Effector memory CD4-positive, alpha-beta T cell (primary cell): ENCODE measurements around the gene SEZ6L.

ENCODE experiments used
- DNase-seq, 3 donors: peaks; one replicate each; pipeline ENCODE4 v3.0.0-alpha.2; 2020
- H3K27ac ChIP-seq: 2 replicates; pipeline ENCODE4 v1.7.0; 2013; ENCODE audit warnings: mild to moderate bottlenecking, low read length, moderate library complexity; ENCODE audit not compliant: insufficient read depth, poor library complexity, severe bottlenecking
- H3K27me3 ChIP-seq: replicated peaks from 2 replicates; pipeline ENCODE4 v1.7.0; 2013; ENCODE audit warnings: mild to moderate bottlenecking, low read length; ENCODE audit not compliant: insufficient read depth, control insufficient read depth, poor library complexity, severe bottlenecking
- H3K36me3 ChIP-seq: 2 replicates; pipeline ENCODE4 v1.7.0; 2013; ENCODE audit warnings: mild to moderate bottlenecking, low read length, moderate library complexity; ENCODE audit not compliant: control insufficient read depth, insufficient read depth
- H3K4me1 ChIP-seq: 2 replicates; pipeline ENCODE4 v1.7.0; 2013; ENCODE audit warnings: low read length, mild to moderate bottlenecking; ENCODE audit not compliant: control insufficient read depth, insufficient read depth, poor library complexity, severe bottlenecking
- H3K4me3 ChIP-seq: 2 replicates; pipeline ENCODE4 v1.7.0; 2013; ENCODE audit warnings: low read length, low read depth, mild to moderate bottlenecking; ENCODE audit not compliant: insufficient read depth, poor library complexity, severe bottlenecking
- H3K9me3 ChIP-seq: 2 replicates; pipeline ENCODE4 v1.7.0; 2013; ENCODE audit warnings: mild to moderate bottlenecking, low read length, moderate library complexity; ENCODE audit not compliant: control insufficient read depth

SEZ6L gene

GRCh38 chr22:26235792-26236487 lies 66.7 kb downstream of the SEZ6L start:
- H3K27me3 ChIP-seq, result no peaks in the 10 kb centered on the region
- H3K9me3 ChIP-seq, result no peaks in the 10 kb centered on the region
- H3K4me3 ChIP-seq, result no peak overlapping the region
- no peak for DNase-seq
- no peak overlapping the region for H3K27ac ChIP-seq
- no peaks in the 10 kb centered on the region for H3K4me1 ChIP-seq
- no peaks in the 10 kb centered on the region for H3K36me3 ChIP-seq

GRCh38 chr22:26236991-26237390 lies 67.7 kb downstream of the SEZ6L start:
- Histone ChIP-seq H3K27me3 (no peaks in the 10 kb centered on the region), H3K9me3 (no peaks in the 10 kb centered on the region), H3K36me3 (no peaks in the 10 kb centered on the region), H3K4me1 (no peaks in the 10 kb centered on the region), H3K4me3 (no peak overlapping the region), H3K27ac (no peak overlapping the region)
- no peak for DNase-seq

GRCh38 chr22:26238596-26238995 lies 69.3 kb downstream of the SEZ6L start:
- no peak overlapping the region for H3K4me3 ChIP-seq

GRCh38 chr22:26239581-26239980 lies 70.3 kb downstream of the SEZ6L start:
- no peaks in the 10 kb centered on the region for H3K36me3 ChIP-seq
- H3K4me3 ChIP-seq, result no peak overlapping the region
- no peak for DNase-seq
- H3K4me1 ChIP-seq, result no peaks in the 10 kb centered on the region
- H3K27ac ChIP-seq, result no peak overlapping the region
- no peaks in the 10 kb centered on the region for H3K9me3 ChIP-seq
- no peaks in the 10 kb centered on the region for H3K27me3 ChIP-seq

More at GRCh38 chr22:26238596-26238995, 69.3 kb downstream of the SEZ6L start:
- Histone ChIP-seq H3K27me3 (no peaks in the 10 kb centered on the region), H3K36me3 (no peaks in the 10 kb centered on the region), H3K27ac (no peak overlapping the region), H3K4me1 (no peaks in the 10 kb centered on the region), H3K9me3 (no peaks in the 10 kb centered on the region)
- no peak for DNase-seq

- no peak for DNase-seq
- Histone ChIP-seq H3K27ac (no peak overlapping the region), H3K4me3 (no peak overlapping the region), H3K36me3 (no peaks in the 10 kb centered on the region), H3K9me3 (no peaks in the 10 kb centered on the region), H3K4me1 (no peaks in the 10 kb centered on the region), H3K27me3 (no peaks in the 10 kb centered on the region)
Measured at GRCh38 chr22:26241361-26241760, 72.1 kb downstream of the SEZ6L start.

GRCh38 chr22:26245001-26245400 lies 75.7 kb downstream of the SEZ6L start:
- no peaks in the 10 kb centered on the region for H3K36me3 ChIP-seq
- no peak for DNase-seq
- no peaks in the 10 kb centered on the region for H3K27me3 ChIP-seq
- H3K9me3 ChIP-seq, result no peaks in the 10 kb centered on the region
- H3K4me1 ChIP-seq, result no peaks in the 10 kb centered on the region
- H3K4me3 ChIP-seq, result no peak overlapping the region
- H3K27ac ChIP-seq, result no peak overlapping the region

- no peaks in the 10 kb centered on the region for H3K9me3 ChIP-seq
- no peak overlapping the region for H3K27ac ChIP-seq
- H3K27me3 ChIP-seq, result no peaks in the 10 kb centered on the region
- H3K4me3 ChIP-seq, result no peak overlapping the region
- DNase-seq, result no peak
- no peaks in the 10 kb centered on the region for H3K4me1 ChIP-seq
- H3K36me3 ChIP-seq, result no peaks in the 10 kb centered on the region
Measured at GRCh38 chr22:26246552-26246951, 77.3 kb downstream of the SEZ6L start.

- H3K27ac ChIP-seq, result no peak overlapping the region
- H3K4me1 ChIP-seq, result no peaks in the 10 kb centered on the region
- H3K9me3 ChIP-seq, result no peaks in the 10 kb centered on the region
- no peaks in the 10 kb centered on the region for H3K36me3 ChIP-seq
- no peak for DNase-seq
- H3K27me3 ChIP-seq, result no peaks in the 10 kb centered on the region
- H3K4me3 ChIP-seq, result no peak overlapping the region
Measured at GRCh38 chr22:26251869-26252268, 82.6 kb downstream of the SEZ6L start.

- Histone ChIP-seq H3K27ac (no peak overlapping the region), H3K4me3 (no peak overlapping the region), H3K27me3 (peaks cover 2% of the 10 kb centered on the region), H3K9me3 (no peaks in the 10 kb centered on the region), H3K36me3 (no peaks in the 10 kb centered on the region), H3K4me1 (no peaks in the 10 kb centered on the region)
- DNase-seq, result no peak
Measured at GRCh38 chr22:26259510-26259909, 90.2 kb downstream of the SEZ6L start.

GRCh38 chr22:26264162-26264561 lies 94.9 kb downstream of the SEZ6L start:
- no peaks in the 10 kb centered on the region for H3K36me3 ChIP-seq
- H3K27ac ChIP-seq, result no peak overlapping the region
- no peak for DNase-seq
- no peak overlapping the region for H3K4me3 ChIP-seq
- peaks cover 2% of the 10 kb centered on the region for H3K27me3 ChIP-seq
- no peaks in the 10 kb centered on the region for H3K9me3 ChIP-seq
- no peaks in the 10 kb centered on the region for H3K4me1 ChIP-seq
